Lower leg skin (tissue), 4 donors: ENCODE results near the gene SLBP. TPM values are rescaled to one million over a fixed set of nuclear protein-coding genes. Genes with fewer than 3 reads are reported as not detected.

ENCODE experiments used
- DNase-seq, 2 donors: peaks; one replicate each; pipeline ENCODE4 v3.0.0-alpha.2; 2019; ENCODE audit warnings: low spot score in 2 of 2
- H3K4me3 ChIP-seq: fragments of 200-600 bp; sonication (generic); 2 replicates; pipeline ENCODE4 v1.5.1; 2017; ENCODE audit warnings: mild to moderate bottlenecking, low read depth; ENCODE audit not compliant: poor library complexity, severe bottlenecking
- POLR2A ChIP-seq, 2 donors: fragments of 450-650 bp; IDR thresholded peaks; one replicate each; pipeline ENCODE4 v1.6.1; 2016 to 2017; ENCODE audit warnings: antibody characterized with exemption in 2 of 2, mild to moderate bottlenecking in 1 of 2, moderate library complexity in 1 of 2
- WGBS, 2 donors: methylation state at CpG; one replicate each; pipeline ENCODE4 v1.1.5; 2018; 5-methylcytosine and 5-hydroxymethylcytosine counted together
- intact Hi-C: fragments of 100-400 bp; cut with DNase I; formaldehyde crosslinking; loops from one replicate; pipeline ENCODE4 v1.15.0; 2023; ENCODE audit warnings: low total_unique reads
- total RNA-seq, 4 donors: library from RNA; depleted of rRNA; stranded (reverse); fragments of >200 nt; gene quantifications; one replicate each; pipeline ENCODE4 v1.1.0, GENCODE V29; 2016
- TF ChIP-seq, protein P1 (sequence below), 3 donors: fragments of 450-650 bp; IDR thresholded peaks; one replicate each; pipeline ENCODE4 v1.5.1; 2016; ENCODE audit warnings: antibody characterized with exemption in 3 of 3, mild to moderate bottlenecking in 3 of 3, moderate library complexity in 2 of 3

The SLBP gene
- total RNA-seq, 4 donors from 2014 or later = 45.8 to 66.9 (median 59.4) TPM

- intact Hi-C loops = no loop called here
- DNase-seq = no peak
- H3K4me3 ChIP-seq = no peak overlapping the region
- 92 to 96% methylated on average over 5 of the region's 5 CpGs for WGBS, 2 donors
- TF ChIP-seq POLR2A (IDR thresholded peaks at IDR 0.05) = no peak
- TF ChIP-seq, protein P1, sequence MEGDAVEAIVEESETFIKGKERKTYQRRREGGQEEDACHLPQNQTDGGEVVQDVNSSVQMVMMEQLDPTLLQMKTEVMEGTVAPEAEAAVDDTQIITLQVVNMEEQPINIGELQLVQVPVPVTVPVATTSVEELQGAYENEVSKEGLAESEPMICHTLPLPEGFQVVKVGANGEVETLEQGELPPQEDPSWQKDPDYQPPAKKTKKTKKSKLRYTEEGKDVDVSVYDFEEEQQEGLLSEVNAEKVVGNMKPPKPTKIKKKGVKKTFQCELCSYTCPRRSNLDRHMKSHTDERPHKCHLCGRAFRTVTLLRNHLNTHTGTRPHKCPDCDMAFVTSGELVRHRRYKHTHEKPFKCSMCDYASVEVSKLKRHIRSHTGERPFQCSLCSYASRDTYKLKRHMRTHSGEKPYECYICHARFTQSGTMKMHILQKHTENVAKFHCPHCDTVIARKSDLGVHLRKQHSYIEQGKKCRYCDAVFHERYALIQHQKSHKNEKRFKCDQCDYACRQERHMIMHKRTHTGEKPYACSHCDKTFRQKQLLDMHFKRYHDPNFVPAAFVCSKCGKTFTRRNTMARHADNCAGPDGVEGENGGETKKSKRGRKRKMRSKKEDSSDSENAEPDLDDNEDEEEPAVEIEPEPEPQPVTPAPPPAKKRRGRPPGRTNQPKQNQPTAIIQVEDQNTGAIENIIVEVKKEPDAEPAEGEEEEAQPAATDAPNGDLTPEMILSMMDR (IDR thresholded peaks at IDR 0.05) = no peak
Observed at GRCh38 chr4:1663549-1663948, 48.6 kb downstream of the SLBP start.

GRCh38 chr4:1661695-1662094 is 50.4 kb downstream of the SLBP start:
- WGBS, 2 donors = 92% methylated on average over 14 of the region's 14 CpGs
- TF ChIP-seq, protein P1 (IDR thresholded peaks at IDR 0.05) = no peak
- TF ChIP-seq POLR2A (IDR thresholded peaks at IDR 0.05) = no peak
- intact Hi-C loops = no loop called here
- no peak overlapping the region for H3K4me3 ChIP-seq
- no peak for DNase-seq

- intact Hi-C loops = no loop called here
- 86 to 90% methylated on average over 25 of the region's 25 CpGs for WGBS, 2 donors
- DNase-seq = no peak
- TF ChIP-seq POLR2A (IDR thresholded peaks at IDR 0.05) = no peak
- no peak overlapping the region for H3K4me3 ChIP-seq
Observed at GRCh38 chr4:1660948-1661677, 51.0 kb downstream of the SLBP start.

DNA sequence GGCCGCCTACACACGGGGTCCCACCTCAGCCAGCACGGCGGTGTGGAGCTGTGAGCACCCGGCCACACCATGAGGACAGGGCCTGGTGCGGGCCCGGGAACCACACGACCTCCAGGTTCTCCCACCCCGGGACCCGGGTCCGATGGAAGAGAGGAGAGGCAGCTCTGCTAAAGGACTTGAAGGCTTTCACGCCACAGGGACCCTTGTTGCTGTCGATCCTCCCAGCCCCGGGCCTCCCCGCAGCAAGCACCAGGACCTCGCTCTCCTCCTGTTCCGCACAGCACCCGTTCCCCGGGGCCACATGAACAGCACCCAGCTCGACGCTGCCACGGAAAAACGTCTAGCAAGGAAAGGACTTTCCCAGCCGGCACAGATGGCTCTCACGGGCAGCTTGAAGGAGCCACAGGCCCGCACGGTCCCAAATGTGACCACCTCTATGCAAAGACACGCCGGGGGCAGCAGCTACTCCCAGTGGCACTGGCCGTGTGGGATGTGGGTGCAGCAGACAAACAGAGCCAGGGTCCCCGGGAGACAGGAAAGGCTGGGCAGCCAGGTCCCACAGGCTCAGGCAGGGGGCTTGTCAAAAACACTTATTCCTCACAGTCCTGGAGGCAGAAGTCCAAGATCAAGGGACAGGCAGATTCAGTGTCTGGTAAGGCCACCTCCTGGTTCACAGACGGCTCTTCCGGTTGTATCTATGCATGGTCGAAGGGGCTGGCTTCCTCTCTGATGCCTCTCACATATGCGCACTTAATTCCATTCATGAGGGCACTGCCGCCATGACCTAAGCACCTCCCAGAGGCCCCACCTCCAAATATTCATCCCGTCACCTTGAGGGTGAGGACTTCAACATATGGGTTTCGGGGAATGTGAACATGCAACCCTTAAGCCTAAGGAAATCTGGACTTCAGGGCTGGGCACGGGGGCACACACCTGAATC is 52.7 kb downstream of the SLBP start:
- intact Hi-C loops = no loop called here
- no peak for TF ChIP-seq POLR2A (IDR thresholded peaks at IDR 0.05)
- TF ChIP-seq, protein P1 (IDR thresholded peaks at IDR 0.05) = no peak
- no peak for DNase-seq
- WGBS, 2 donors = 93 to 95% methylated on average over 38 to 39 of the region's 39 CpGs
- H3K4me3 ChIP-seq = no peak overlapping the region

DNA sequence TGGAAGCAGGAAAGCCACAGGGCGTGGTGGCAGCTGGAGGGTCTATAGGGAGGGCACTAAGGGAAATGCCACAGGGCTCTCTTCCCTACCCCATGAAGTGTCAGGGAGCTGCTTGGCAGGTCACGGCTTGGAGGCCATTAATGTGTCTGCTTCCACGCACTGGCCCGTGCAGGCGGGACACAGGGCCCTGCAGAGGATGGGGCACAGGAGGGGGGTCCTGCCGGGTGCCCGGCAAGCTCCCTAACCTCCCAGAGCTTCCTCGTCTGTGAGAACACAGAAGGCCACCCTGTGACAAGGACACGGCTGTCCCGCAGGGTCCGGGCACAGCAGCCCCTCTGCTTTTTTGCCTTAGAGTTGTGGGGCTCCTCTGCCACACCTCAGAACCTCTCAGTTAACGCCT is 53.5 kb downstream of the SLBP start:
- H3K4me3 ChIP-seq = no peak overlapping the region
- no peak for TF ChIP-seq POLR2A (IDR thresholded peaks at IDR 0.05)
- TF ChIP-seq, protein P1 (IDR thresholded peaks at IDR 0.05) = no peak
- DNase-seq = no peak
- intact Hi-C loops = no loop called here
- WGBS, 2 donors = 88 to 91% methylated on average over 11 to 12 of the region's 12 CpGs

- intact Hi-C loops = no loop called here
- 88 to 91% methylated on average over 12 of the region's 12 CpGs for WGBS, 2 donors
Observed at GRCh38 chr4:1658146-1658545, 54.0 kb downstream of the SLBP start.

More at GRCh38 chr4:1658146-1658545, 54.0 kb downstream of the SLBP start:
- no peak overlapping the region for H3K4me3 ChIP-seq
- DNase-seq = no peak
- TF ChIP-seq, protein P1 (IDR thresholded peaks at IDR 0.05) = no peak
- no peak for TF ChIP-seq POLR2A (IDR thresholded peaks at IDR 0.05)
